HCEC 1CT (cell line): ENCODE measurements around the gene ADAD2.

Experiments
- DNase-seq: peaks from one replicate; pipeline ENCODE4 v3.0.0-alpha.2; 2017

ADAD2 gene

GRCh38 chr16:84227548-84227947 lies 36.6 kb downstream of the ADAD2 start:
- no peak for DNase-seq

GRCh38 chr16:84228256-84228838 lies 37.4 kb downstream of the ADAD2 start:
- peak; percentile 77 for DNase-seq

- DNase-seq = no peak
Observed at GRCh38 chr16:84229471-84229870, 38.5 kb downstream of the ADAD2 start.

- no peak for DNase-seq
Observed at GRCh38 chr16:84232060-84232459, 41.1 kb downstream of the ADAD2 start.

GRCh38 chr16:84232969-84233368 lies 42.0 kb downstream of the ADAD2 start:
- DNase-seq = no peak

- no peak for DNase-seq
Observed at GRCh38 chr16:84233748-84234147, 42.8 kb downstream of the ADAD2 start.

- no peak for DNase-seq
Observed at GRCh38 chr16:84234321-84235241, 43.6 kb downstream of the ADAD2 start.

- no peak for DNase-seq
Observed at GRCh38 chr16:84236671-84237070, 45.7 kb downstream of the ADAD2 start.

- DNase-seq = no peak
Observed at GRCh38 chr16:84237994-84238750, 47.2 kb downstream of the ADAD2 start.

- DNase-seq = no peak
Observed at GRCh38 chr16:84239141-84239769, 48.3 kb downstream of the ADAD2 start.

GRCh38 chr16:84239909-84240308 lies 49.0 kb downstream of the ADAD2 start, which contains the start of gene KCNG4:
Gene KCNG4 (minus strand): TSS chr16:84240012. CDS start chr16:84237485, 2,527 bp downstream.
- DNase-seq = no peak

GRCh38 chr16:84240455-84240854 lies 49.5 kb downstream of the ADAD2 start:
- DNase-seq = no peak

GRCh38 chr16:84241778-84242177 lies 50.8 kb downstream of the ADAD2 start:
- no peak for DNase-seq

- no peak for DNase-seq
Observed at GRCh38 chr16:84242839-84243238, 51.9 kb downstream of the ADAD2 start.

GRCh38 chr16:84243732-84244131 lies 52.8 kb downstream of the ADAD2 start:
- no peak for DNase-seq

GRCh38 chr16:84244728-84245127 lies 53.8 kb downstream of the ADAD2 start:
- no peak for DNase-seq

GRCh38 chr16:84245956-84246678 lies 55.2 kb downstream of the ADAD2 start:
- no peak for DNase-seq

GRCh38 chr16:84246679-84247077 lies 55.7 kb downstream of the ADAD2 start:
- DNase-seq = no peak
